NCI-H748 (cell line): ENCODE data around the gene KCNE4.

ENCODE experiments used
- DNase-seq: peaks from one replicate; lab custom pipeline; 2025; ENCODE audit not compliant: unreplicated experiment; lab: John Stamatoyannopoulos, UW

Gene KCNE4

GRCh38 chr2:223083402-223084070 lies 31.5 kb downstream of the KCNE4 start:
- DNase-seq, result no peak

GRCh38 chr2:223084873-223085272 lies 32.9 kb downstream of the KCNE4 start:
- peak; percentile 24 for DNase-seq

GRCh38 chr2:223086370-223086981 lies 34.5 kb downstream of the KCNE4 start:
- no peak for DNase-seq

- DNase-seq, result no peak
Measured at GRCh38 chr2:223087466-223087865, 35.5 kb downstream of the KCNE4 start.

- DNase-seq, result no peak
Measured at GRCh38 chr2:223088866-223089265, 36.9 kb downstream of the KCNE4 start.

GRCh38 chr2:223090039-223090438 lies 38.0 kb downstream of the KCNE4 start:
- no peak for DNase-seq

- peak; percentile 74 for DNase-seq
Measured at GRCh38 chr2:223090540-223091235, 38.7 kb downstream of the KCNE4 start.

- DNase-seq, result no peak
Measured at GRCh38 chr2:223092667-223093066, 40.7 kb downstream of the KCNE4 start.

- DNase-seq, result no peak
Measured at GRCh38 chr2:223093436-223094241, 41.6 kb downstream of the KCNE4 start.

GRCh38 chr2:223095207-223095606 lies 43.2 kb downstream of the KCNE4 start:
- DNase-seq, result no peak

- DNase-seq, result no peak
Measured at GRCh38 chr2:223096235-223096970, 44.4 kb downstream of the KCNE4 start.

GRCh38 chr2:223097888-223098383 lies 45.9 kb downstream of the KCNE4 start:
- DNase-seq, result no peak

- no peak for DNase-seq
Measured at GRCh38 chr2:223099561-223099960, 47.6 kb downstream of the KCNE4 start.

GRCh38 chr2:223100061-223100511 lies 48.1 kb downstream of the KCNE4 start:
- no peak for DNase-seq

- peak; percentile 77 for DNase-seq
Measured at GRCh38 chr2:223101340-223102039, 49.5 kb downstream of the KCNE4 start.

GRCh38 chr2:223102040-223102400 lies 50.0 kb downstream of the KCNE4 start:
- DNase-seq, result no peak

- DNase-seq, result no peak
Measured at GRCh38 chr2:223102450-223102849, 50.5 kb downstream of the KCNE4 start.

GRCh38 chr2:223104336-223105132 lies 52.5 kb downstream of the KCNE4 start:
- DNase-seq, result no peak
